Suprapubic skin (tissue), 4 donors: ENCODE results near the gene TMEM245. TPM values are rescaled to one million over a fixed set of nuclear protein-coding genes. Genes with fewer than 3 reads are reported as not detected.

Experiments used
- DNase-seq, 2 donors: peaks; one replicate each; pipeline ENCODE4 v3.0.0-alpha.2; 2019; ENCODE audit warnings: low spot score in 2 of 2
- H3K27ac ChIP-seq: fragments of 200-600 bp; sonication (generic); one replicate; pipeline ENCODE4 v1.5.1; 2019
- H3K27me3 ChIP-seq: fragments of 200-600 bp; sonication (generic); one replicate; pipeline ENCODE4 v1.5.1; 2019
- H3K36me3 ChIP-seq: fragments of 200-600 bp; sonication (generic); one replicate; pipeline ENCODE4 v1.5.1; 2019
- H3K4me1 ChIP-seq: fragments of 200-600 bp; sonication (generic); one replicate; pipeline ENCODE4 v1.5.1; 2019
- H3K4me3 ChIP-seq: fragments of 200-600 bp; sonication (generic); one replicate; pipeline ENCODE4 v1.5.1; 2019; ENCODE audit warnings: mild to moderate bottlenecking
- H3K9me3 ChIP-seq: fragments of 200-600 bp; sonication (generic); one replicate; pipeline ENCODE4 v1.5.1; 2019
- CTCF ChIP-seq, 2 donors: fragments of 200-600 bp in 1 of 2; fragments of 450-650 bp in 1 of 2; sonication (generic) in 1 of 2; IDR thresholded peaks; one replicate each; pipeline ENCODE4 v1.5.1; 2016 to 2019; ENCODE audit warnings: antibody characterized with exemption in 2 of 2, mild to moderate bottlenecking in 1 of 2, moderate library complexity in 1 of 2
- EP300 ChIP-seq: sonication (generic); formaldehyde crosslinking; IDR thresholded peaks from one replicate; pipeline ENCODE4 v1.6.1; 2017; ENCODE audit warnings: antibody characterized with exemption
- POLR2A ChIP-seq, 2 donors: fragments of 450-650 bp; IDR thresholded peaks; one replicate each; pipeline ENCODE4 v1.6.1; 2017; ENCODE audit warnings: antibody characterized with exemption in 2 of 2, mild to moderate bottlenecking in 2 of 2, moderate library complexity in 2 of 2
- POLR2AphosphoS5 ChIP-seq, 3 donors: sonication (generic); formaldehyde crosslinking; IDR thresholded peaks; one replicate each; pipeline ENCODE4 v1.6.1; 2017; ENCODE audit warnings: antibody characterized with exemption in 3 of 3
- WGBS: methylation state at CpG from one replicate; pipeline ENCODE4 v1.1.5; 2018; 5-methylcytosine and 5-hydroxymethylcytosine counted together
- total RNA-seq, 4 donors: library from RNA; depleted of rRNA; stranded (reverse); fragments of >200 nt; gene quantifications; one replicate each; pipeline ENCODE4 v1.1.0, GENCODE V29; 2016

The TMEM245 gene
- total RNA-seq, 4 donors from 2014 or later: 38.6 to 58.9 (median 54.3) TPM

GRCh38 chr9:109052416-109052815 is 67.3 kb downstream of the TMEM245 start:
- WGBS: 51% methylated on average over 2 of the region's 2 CpGs
- Histone ChIP-seq H3K4me3 (no peak overlapping the region), H3K36me3 (peaks cover 87% of the 10 kb centered on the region), H3K9me3 (no peaks in the 10 kb centered on the region), H3K27ac (no peak overlapping the region), H3K4me1 (no peaks in the 10 kb centered on the region), H3K27me3 (no peaks in the 10 kb centered on the region)
- DNase-seq: no peak
- no peak for TF ChIP-seq CTCF (IDR thresholded peaks at IDR 0.05)

GRCh38 chr9:109051733-109052132 is 68.0 kb downstream of the TMEM245 start:
- DNase-seq: no peak
- Histone ChIP-seq H3K9me3 (no peaks in the 10 kb centered on the region), H3K27me3 (no peaks in the 10 kb centered on the region), H3K4me1 (no peaks in the 10 kb centered on the region), H3K4me3 (no peak overlapping the region), H3K27ac (no peak overlapping the region), H3K36me3 (peaks cover 88% of the 10 kb centered on the region)
- TF ChIP-seq EP300 (no peak), POLR2A (IDR thresholded peaks at IDR 0.05) (no peak), CTCF (IDR thresholded peaks at IDR 0.05) (no peak), POLR2AphosphoS5 (IDR thresholded peaks at IDR 0.05) (no peak)
- WGBS: 85% methylated on average over 1 of the region's 1 CpG

- no peaks in the 10 kb centered on the region for H3K9me3 ChIP-seq
- no peaks in the 10 kb centered on the region for H3K27me3 ChIP-seq
- TF ChIP-seq EP300 (no peak), CTCF (IDR thresholded peaks at IDR 0.05) (no peak), POLR2A (IDR thresholded peaks at IDR 0.05) (no peak), POLR2AphosphoS5 (IDR thresholded peaks at IDR 0.05) (no peak)
- whole genome bisulfite sequencing: 75% methylated on average over 7 of the region's 7 CpGs
- no peak for DNase-seq
- H3K4me3 ChIP-seq: no peak overlapping the region
- H3K36me3 ChIP-seq: peaks cover 88% of the 10 kb centered on the region
- no peaks in the 10 kb centered on the region for H3K4me1 ChIP-seq
- H3K27ac ChIP-seq: no peak overlapping the region
Observed at GRCh38 chr9:109050444-109050843, 69.3 kb downstream of the TMEM245 start.

- no peaks in the 10 kb centered on the region for H3K4me1 ChIP-seq
- TF ChIP-seq POLR2AphosphoS5 (IDR thresholded peaks at IDR 0.05) (no peak), POLR2A (IDR thresholded peaks at IDR 0.05) (no peak), EP300 (no peak), CTCF (IDR thresholded peaks at IDR 0.05) (no peak)
- H3K4me3 ChIP-seq: no peak overlapping the region
- no peaks in the 10 kb centered on the region for H3K27me3 ChIP-seq
- 90% methylated on average over 3 of the region's 3 CpGs for WGBS
- H3K9me3 ChIP-seq: no peaks in the 10 kb centered on the region
- peaks cover 87% of the 10 kb centered on the region for H3K36me3 ChIP-seq
- H3K27ac ChIP-seq: no peak overlapping the region
- no peak for DNase-seq
Observed at GRCh38 chr9:109048822-109049221, 70.9 kb downstream of the TMEM245 start.

DNA sequence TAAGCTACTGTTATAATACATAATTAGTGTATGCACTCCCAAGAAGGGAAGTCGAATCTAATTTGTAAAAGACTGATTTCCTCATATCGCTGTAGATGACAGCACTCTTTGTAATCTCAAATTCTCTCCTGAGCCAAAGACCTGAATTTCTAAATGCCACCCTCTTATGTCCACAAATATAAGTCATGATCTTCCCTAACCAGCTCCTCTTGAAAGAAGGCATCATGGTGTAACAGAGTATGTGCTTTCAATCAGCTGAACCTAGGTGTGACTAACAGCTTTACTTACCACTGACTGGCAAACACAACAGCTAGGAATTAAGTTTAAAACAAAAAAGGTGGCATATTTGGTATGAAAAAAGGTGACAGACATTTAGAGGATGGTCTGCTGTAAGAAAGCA is 72.5 kb downstream of the TMEM245 start:
- no peak overlapping the region for H3K4me3 ChIP-seq
- 93% methylated on average over 2 of the region's 2 CpGs for WGBS
- H3K36me3 ChIP-seq: peaks cover 86% of the 10 kb centered on the region

More for the DNA sequence above, 72.5 kb downstream of the TMEM245 start:
- DNase-seq: no peak
- Histone ChIP-seq H3K27me3 (no peaks in the 10 kb centered on the region), H3K9me3 (no peaks in the 10 kb centered on the region), H3K4me1 (no peaks in the 10 kb centered on the region), H3K27ac (no peak overlapping the region)
- no peak for TF ChIP-seq POLR2AphosphoS5 (IDR thresholded peaks at IDR 0.05)
- TF ChIP-seq POLR2A (IDR thresholded peaks at IDR 0.05): no peak
- TF ChIP-seq EP300: no peak
- no peak for TF ChIP-seq CTCF (IDR thresholded peaks at IDR 0.05)
